GM18498 (cell line): ENCODE results near the gene GRK7.

ENCODE experiments used
- ATAC-seq: cut with Tn5 transposase; IDR thresholded peaks from one replicate; pipeline ENCODE4 v1.9.1; 2021; ENCODE audit warnings: mild to moderate bottlenecking, moderate library complexity; ENCODE audit not compliant: unreplicated experiment

Gene GRK7, protein sequence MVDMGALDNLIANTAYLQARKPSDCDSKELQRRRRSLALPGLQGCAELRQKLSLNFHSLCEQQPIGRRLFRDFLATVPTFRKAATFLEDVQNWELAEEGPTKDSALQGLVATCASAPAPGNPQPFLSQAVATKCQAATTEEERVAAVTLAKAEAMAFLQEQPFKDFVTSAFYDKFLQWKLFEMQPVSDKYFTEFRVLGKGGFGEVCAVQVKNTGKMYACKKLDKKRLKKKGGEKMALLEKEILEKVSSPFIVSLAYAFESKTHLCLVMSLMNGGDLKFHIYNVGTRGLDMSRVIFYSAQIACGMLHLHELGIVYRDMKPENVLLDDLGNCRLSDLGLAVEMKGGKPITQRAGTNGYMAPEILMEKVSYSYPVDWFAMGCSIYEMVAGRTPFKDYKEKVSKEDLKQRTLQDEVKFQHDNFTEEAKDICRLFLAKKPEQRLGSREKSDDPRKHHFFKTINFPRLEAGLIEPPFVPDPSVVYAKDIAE (N-terminal part only)

DNA sequence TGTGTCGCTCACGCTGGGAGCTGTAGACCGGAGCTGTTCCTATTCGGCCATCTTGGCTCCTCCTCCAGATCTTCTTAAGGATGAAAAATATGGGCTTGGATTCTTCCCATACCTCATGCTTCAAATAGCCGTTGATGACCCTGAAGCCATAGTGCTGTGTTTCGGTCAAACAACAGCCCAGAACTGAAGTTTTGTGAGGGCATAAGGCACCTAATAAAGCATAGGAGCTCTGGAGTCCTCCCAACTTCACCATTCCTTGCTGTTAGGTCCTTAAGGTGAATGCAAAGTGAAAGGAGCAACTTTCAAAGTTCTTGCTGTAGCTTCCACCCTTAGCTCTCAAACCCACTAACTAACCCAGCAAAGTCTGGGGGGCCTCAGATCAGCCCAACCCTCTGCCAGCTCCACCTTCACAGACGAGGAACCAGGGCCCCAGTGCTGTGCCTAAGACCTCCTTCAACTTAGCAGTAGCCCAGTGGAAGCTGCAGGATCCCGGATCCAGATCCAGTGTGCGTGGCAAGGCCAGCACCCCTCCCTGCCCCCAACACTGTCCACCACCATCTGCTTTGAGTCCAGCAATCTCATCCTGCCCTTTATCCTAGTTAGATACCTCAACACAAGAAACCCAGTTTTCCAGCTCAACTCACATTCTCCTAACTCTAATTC, at the start of gene GRK7:
TSS of gene GRK7 (plus strand) at position 321 of the 663 bp plus-strand sequence. CDS start 14,877 bp downstream, outside the sequence.
- ATAC-seq = no peak

DNA sequence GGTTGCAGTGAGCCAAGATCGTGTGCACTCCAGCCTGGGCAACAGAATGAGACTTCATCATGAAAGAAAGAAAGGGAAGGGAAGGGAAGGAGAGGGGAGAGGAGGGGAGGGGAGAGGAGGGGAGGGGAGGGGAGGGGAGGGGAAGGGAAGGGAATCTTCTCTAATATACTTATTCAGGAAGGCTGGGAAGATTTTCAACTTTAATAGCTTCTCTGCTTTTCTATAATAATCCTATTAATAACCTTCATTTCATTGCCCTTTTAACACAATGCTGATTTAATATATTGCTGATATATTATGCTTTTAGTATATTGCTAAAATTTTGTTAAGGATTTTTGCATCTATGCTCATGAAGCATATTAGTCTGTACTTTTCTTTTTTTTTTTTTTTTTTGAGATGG, 48.5 kb upstream of the GRK7 start:
- no peak for ATAC-seq

DNA sequence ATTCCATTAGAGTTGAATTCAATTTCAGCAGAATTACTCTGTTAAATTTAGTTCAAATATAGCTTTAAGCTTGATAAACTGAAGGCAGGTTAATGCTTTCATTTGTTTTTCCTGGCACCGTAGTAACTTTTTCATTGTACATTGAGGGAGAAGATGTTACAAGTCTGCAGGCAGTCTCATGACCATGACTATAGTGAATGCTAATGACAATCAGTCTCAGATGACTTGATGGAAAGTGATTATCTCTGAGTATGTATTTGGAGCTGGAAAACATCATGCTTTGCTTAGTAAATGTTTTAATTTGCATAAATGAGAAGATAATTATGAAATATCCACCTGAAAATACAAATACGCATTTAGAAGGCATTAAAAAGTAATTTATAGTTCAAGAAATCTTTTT, 41.1 kb upstream of the GRK7 start:
- no peak for ATAC-seq

DNA sequence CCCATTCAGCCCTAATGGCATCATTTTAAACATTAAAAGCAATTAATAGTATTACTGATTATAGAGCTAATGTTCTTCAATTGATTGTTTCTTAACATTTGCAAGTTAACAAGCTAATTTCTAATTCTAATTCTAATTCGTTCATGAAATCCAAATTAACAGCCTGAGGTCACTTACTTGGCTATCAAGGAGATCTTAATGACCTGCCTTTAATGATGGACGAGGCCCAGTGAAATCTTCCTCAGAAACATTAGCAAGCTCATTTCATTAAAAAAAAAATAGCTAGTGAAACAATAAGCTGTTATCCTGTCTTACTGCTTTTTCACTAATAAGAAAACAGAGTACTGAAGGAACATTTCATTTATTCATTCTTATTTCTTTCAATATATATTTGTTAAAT, 40.6 kb upstream of the GRK7 start:
- no peak for ATAC-seq

DNA sequence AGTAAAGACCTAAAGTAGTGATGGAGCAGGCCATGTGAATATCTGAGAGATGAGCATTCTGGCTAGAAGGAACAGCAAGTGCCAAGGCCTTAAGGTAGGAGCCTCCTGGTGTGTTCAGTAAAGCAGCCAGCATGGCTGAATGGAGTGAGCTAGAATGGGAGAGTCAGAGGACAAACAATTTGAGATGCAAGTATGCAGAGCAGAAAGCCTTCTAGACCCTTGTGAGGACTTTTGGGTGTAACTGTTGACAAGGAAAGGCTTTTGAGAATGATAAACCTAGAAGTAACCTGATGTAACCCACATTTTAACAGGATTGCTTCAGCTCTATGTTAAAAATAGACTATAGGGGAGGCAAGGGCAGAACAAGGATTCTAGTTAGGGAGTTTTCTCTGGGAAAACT, 40.0 kb upstream of the GRK7 start:
- no peak for ATAC-seq

DNA sequence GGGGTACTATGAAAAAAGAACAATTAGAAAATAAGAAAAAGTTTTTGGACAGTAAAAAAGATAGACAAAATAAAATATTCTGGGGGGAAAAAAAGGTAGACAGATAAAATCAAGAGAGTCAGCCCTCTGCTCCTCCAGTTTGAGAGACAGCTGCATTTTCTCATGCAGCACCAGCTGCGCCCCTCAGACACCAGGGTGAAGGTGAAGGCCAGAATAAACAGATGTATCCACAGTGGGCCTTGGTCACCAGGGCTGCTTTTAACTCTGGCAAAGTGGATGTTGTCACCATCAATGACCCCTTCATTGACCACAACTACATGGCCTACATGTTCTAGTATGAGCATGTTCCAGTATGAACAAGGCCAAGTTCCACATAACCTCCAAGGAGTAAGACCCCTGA, 39.0 kb upstream of the GRK7 start:
- ATAC-seq = no peak

DNA sequence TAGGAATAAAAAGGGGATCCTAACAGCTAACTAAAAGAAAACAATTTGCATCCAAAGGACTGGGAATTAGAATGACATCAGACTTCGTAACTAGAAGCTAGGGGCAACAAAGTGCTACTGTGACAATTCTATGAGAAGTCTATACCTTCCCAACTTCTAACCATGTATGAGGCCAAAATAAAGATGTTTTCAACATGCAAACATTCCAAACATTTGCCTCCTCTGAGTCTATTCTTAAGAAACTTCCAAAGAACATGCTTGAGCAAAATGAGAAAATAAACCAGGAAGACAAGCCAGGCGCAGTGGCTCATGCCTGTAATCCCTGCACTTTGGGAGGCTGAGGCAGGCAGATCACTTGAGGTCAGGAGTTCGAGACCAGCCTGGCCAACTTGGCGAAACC, 38.2 kb upstream of the GRK7 start:
- no peak for ATAC-seq

DNA sequence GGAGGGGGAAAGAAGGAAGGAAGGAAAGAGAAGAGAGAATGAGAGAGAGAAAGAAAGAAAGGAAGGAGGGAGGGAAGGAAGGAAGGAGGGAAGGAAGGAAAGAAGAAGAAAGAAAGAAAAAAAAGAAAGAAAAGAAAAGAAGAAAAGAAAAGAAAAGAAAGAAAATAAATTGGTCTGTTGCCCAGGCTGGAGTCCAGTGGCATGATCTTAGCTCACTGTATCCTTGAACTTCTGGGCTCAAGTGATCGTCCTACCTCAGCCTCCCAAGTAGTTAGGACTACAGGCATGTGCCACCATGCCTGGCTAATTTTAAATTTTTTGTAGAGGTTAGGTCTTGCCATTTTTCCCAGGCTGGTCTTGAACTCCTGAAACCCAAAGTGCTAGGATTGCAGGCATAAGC, 36.7 kb upstream of the GRK7 start:
- no peak for ATAC-seq

DNA sequence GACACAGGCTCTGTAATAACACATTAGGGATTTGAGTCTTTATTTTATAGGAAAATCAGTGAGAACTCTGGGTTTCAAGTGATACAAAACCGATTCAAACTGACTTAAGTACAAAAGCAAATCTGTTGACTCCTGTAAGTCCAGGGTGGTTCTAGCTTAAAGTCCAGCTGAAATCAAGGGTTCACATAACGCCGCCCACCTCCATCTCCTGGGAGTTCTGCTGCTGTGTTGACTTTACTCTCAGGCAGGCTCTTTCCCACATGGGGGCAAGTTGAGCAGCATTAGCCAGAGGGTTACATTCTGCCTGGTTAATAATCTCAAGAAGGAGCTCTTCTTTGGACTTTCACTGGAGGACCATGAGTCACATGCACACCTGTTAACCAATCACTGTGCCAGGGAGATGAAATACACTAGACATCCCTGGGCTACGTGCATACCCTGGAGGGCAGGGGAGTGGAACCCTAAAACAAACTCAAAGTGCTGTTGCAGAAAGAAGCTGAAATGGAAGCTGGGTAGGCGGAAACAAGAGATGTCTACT, 34.8 kb upstream of the GRK7 start:
- ATAC-seq = no peak

DNA sequence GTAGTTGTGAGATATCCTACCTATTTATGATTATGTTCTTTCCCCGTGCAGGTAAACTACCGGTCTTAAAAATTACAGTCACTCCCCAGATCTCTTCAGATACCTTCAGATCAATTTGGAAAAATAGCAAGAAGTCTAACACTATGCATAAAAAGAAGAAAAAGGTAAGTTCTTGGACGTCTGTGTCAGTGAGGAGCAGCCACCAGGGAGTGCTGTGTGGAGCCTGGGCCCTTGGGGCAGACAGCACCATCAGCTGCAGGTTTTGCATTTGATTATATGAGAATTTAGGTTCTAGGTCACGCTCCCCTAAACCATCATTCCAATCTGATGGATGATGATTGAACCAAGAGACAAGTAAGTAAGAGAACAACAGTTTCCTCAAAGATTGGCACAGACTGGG, 34.0 kb upstream of the GRK7 start:
- no peak for ATAC-seq

DNA sequence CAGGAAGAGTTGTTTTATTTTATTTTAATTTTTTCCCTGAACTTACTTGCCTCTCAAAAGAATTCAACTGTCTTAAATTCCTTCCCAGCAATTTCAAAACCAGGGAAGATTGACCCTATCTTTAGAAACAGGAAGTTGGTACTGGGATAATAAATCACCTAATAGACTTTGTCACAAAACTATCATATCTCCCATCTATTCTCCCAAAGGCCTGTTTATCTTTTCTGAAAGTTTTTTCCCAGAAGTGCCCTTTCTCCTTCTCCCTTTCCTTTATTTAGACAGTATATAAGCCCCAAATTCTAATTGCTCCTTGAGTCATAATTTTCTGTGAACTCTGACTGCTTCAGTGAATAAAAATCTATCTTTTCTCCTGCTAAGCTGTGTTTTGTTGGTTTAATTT, 28.0 kb upstream of the GRK7 start:
- no peak for ATAC-seq

DNA sequence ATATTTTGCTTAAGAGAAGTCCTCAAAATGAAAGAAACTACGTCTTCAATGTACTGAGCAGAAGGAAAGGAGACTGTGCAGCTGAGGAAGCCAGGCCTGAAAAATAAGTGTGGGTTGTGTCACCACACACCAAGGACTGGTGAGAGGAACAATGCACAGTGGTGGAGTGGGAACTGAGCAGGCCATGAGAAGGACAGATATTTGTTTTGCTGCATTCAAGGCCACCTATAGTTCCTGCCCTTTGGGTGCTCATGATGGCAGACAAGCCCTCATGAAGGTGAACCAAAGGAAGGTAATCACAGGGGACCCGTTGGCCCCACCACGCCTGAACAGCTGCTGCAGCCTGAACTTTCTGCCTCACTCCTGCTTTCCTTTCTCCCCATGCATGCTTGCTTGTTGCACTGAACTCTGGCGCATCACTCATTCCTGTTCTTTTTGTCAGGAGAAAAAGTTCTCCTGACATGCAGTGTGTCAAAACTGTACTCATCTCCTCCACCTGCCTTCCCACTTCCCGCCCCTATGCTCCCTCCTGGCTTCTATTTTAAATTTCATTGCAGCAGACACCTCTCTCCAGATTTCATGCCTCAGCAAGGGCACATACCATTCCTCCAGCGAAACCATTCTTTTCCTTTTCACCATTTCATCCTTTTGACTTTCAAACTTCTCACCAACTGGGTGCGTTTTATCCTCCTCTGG, 27.3 kb upstream of the GRK7 start:
- no peak for ATAC-seq

DNA sequence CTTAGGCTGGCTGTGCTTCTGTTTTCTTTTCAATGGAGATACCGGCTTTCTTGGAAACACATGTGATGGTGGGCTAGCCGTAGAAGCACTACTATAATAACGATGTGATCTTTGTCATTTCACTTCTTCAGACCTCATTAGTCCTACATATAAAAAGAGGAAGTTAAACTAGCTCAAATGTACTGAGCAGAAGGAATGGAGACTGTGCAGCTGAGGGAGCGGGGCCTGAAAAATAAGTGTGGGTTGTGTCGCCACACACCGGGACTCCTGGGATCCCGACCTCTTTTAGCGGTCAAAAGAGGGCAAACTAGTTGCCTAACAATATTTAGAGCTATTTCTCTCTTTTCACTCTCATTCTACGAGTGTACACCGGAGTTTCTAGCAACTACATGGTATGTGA, 26.1 kb upstream of the GRK7 start:
- ATAC-seq = no peak

DNA sequence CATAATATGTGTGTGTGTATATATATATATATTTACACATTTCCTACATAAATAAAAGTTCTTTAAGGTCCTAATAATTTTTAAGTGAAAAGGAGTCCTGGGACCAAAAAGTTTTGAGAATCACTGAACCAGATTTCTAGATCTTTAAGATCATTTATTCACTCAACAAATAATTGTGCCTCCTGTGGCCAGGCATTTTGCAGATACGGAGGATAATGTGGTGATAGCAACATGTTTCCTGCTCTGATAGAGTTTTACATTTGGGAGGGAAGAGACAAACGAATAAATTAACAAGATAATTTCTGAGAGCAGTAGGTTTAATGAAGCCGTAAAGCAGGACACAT, 25.6 kb upstream of the GRK7 start:
- no peak for ATAC-seq

DNA sequence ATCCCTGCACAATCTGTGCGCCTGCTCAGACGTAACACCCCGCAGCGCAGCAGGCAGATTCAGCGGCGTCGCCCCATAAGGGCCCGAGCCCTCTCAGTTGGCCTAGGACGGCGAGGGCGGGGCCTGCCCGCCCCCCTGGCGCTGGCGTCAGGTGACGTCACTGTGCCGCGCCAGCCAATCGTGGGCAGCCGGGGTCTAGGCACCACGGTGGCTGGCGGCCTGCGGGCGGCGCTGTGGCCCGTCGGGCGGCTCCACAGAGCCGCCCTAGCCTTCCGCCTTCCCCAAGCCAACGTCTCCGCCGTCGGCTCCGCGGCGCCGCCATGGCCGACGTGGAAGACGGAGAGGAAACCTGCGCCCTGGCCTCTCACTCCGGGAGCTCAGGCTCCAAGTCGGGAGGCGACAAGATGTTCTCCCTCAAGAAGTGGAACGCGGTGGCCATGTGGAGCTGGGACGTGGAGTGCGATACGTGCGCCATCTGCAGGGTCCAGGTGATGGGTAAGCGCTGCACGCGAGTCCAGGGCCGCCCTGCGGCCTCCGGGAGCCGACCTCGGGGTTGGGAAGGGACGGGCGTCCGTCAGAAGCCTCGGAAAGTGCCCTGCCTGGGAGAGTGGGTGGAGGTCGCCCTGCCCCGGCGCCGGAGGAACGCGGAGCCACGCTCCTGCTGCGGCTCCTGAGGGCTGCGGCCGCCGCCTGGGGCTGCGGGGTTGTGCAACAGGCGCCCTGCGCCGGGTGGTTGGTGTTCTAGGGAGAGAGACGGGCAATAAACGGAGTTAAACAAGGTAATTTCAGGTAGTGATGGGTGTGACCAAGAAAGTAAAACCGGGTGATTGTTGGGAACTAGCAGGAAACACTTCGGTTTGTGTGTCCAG, 25.0 kb upstream of the GRK7 start, which contains the start of gene RNF7:
TSS of gene RNF7 (plus strand) at position 277 of the 869 bp plus-strand sequence. CDS start at position 321, 44 bp downstream.
- peak; percentile 94 for ATAC-seq

DNA sequence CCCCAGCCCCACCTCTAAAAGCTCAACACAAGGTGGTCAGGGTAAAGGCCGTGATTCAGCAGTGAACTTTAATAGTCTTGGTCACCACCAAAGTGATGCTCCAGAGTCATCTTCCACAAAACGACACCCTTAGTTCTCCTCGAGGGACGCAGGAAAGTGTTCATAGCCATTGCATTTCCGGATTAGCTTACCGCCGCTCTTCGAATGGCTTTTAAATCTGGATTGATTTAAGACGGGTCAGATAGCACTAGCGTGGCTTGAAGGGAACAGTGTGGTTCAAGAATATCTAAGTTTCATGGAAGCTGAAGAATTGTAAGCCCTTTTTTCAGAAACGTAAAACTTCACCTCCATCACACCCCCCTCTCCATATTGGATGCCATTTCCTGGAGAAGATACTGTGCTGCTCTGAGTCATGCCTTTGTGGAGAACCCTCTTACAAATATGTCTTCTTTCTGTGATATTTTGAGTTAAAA, 24.3 kb upstream of the GRK7 start:
- no peak for ATAC-seq

DNA sequence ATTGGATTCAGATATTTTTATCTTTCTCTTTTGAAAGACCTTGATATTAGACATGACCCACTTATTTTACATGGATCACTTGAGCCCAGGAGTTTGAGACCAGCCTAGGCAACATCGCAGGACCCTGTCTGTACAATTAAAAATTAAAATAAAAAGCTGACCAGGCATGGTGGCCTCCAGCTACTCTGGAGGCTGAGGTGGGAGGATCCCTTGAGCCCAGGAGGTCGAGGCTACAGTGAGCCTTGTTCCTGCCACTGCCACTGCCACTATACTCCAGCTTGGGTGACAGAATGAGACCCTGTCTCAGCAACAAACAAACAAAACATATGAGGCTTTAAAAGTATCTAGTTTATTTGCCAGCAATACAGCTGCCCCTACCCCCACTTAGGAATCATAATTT, 23.5 kb upstream of the GRK7 start:
- ATAC-seq = no peak

DNA sequence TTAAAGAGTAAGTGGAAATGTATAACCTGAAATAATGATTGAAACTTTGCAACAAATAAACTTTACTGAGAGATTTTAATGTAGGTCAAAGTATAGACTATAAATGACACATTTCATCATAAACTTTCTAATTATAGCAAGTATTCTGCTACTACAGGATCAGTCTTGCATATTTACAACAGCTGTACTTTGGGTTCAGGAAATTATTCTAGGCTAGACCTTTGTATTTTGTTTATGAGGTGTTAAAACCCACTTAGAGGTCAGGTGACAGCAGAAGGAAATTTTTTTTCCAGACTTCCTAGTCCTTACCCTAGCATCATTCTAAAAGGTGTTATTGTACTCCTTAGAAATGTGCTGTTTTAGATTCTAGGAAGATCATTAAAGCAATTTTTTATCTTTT, 22.9 kb upstream of the GRK7 start:
- no peak for ATAC-seq

DNA sequence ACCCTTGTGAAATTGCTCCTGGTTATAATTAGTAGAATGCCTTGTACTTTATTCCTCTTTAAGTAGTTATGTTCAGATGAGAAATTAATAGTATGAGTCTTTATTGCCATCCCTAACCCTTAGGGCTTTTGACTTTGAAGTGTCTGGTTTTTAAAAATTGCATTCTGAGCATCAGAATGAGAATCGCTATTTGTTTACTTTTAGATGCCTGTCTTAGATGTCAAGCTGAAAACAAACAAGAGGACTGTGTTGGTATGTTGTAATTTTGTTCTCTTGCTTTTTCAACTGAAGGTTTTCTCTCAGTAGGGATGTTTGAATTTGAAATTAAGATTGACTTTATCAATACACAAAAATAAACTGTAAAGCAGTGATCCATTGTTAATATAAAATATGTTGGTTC, 19.9 kb upstream of the GRK7 start:
- no peak for ATAC-seq

DNA sequence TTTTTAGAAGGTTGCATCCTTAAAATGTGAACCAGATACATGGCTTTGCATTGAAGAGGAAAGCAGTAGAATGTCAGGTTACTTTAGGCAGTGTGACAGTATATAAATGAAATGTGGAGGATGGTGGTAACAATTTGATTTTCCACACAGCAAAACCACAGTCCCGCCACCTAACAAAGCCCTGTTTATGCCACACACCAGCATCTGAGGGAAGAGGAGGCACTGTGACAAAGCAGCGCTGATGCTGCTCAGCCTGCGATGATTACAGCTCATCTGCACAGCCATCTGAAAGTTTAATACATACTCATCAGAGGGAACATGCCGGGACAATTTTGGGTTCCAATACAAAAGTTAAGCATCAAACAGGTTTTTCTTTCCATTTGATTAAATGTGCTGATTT, 16.2 kb upstream of the GRK7 start:
- no peak for ATAC-seq
